HepG2 (cell line): ENCODE data around the gene SLC35A2. TPM values are rescaled to one million over a fixed set of nuclear protein-coding genes. Genes with fewer than 3 reads are reported as not detected.

Experiments used
- CEBPB ChIP-seq: IDR thresholded peaks from 2 replicates; pipeline ENCODE4 v1.6.1; 2011; ENCODE audit warnings: low read depth, low read length, improper control_type of control experiment, borderline replicate concordance
- ELF3 ChIP-seq: IDR thresholded peaks from 2 replicates; pipeline ENCODE4 v1.6.1; 2016; ENCODE audit warnings: missing genetic modification reagents, missing compliant biosample characterization
- FOXO4 ChIP-seq: sonication (generic); formaldehyde crosslinking; conservative IDR thresholded peaks from 2 replicates; pipeline ENCODE4 v1.8.1; 2023; ENCODE audit warnings: missing genetic modification reagents
- GABPB1 ChIP-seq: IDR thresholded peaks from 2 replicates; pipeline ENCODE4 v1.6.1; 2016; ENCODE audit warnings: mild to moderate bottlenecking, missing genetic modification reagents, moderate library complexity, missing compliant biosample characterization
- HMGXB4 ChIP-seq, 2 experiments: sonication (generic) in 1 of 2; formaldehyde crosslinking in 1 of 2; IDR thresholded peaks; 2 replicates each; pipeline versions ENCODE4 v1.4.0 to v1.6.1; 2018 to 2020; ENCODE audit warnings: missing genetic modification reagents in 2 of 2, borderline replicate concordance in 1 of 2, low read depth in 1 of 2, mild to moderate bottlenecking in 1 of 2, missing biosample characterization in 1 of 2
- IRF2 ChIP-seq: IDR thresholded peaks from 2 replicates; pipeline ENCODE4 v1.6.1; 2018; ENCODE audit warnings: missing genetic modification reagents, missing compliant biosample characterization
- NR2F6 ChIP-seq, 2 experiments: IDR thresholded peaks; 2 replicates each; pipeline ENCODE4 v1.6.1; 2016; ENCODE audit warnings: antibody characterized with exemption in 1 of 2, mild to moderate bottlenecking in 1 of 2
- SMAD3 ChIP-seq: sonication (generic); formaldehyde crosslinking; IDR thresholded peaks from 2 replicates; pipeline ENCODE4 v1.4.0; 2020; ENCODE audit warnings: missing genetic modification reagents
- TAF1 ChIP-seq: sonication (generic); formaldehyde crosslinking; IDR thresholded peaks from 2 replicates; pipeline ENCODE4 v1.4.0; 2020; ENCODE audit warnings: missing genetic modification reagents
- TRIM24 ChIP-seq: sonication (generic); formaldehyde crosslinking; IDR thresholded peaks from 2 replicates; pipeline ENCODE4 v1.8.0; 2022; ENCODE audit warnings: mild to moderate bottlenecking, missing genetic modification reagents
- XRCC5 ChIP-seq: fragments of 200-400 bp; formaldehyde crosslinking; optimal IDR thresholded peaks from 2 replicates; pipeline ENCODE3; 2017; ENCODE audit warnings: mild to moderate bottlenecking, low read length
- ZBTB14 ChIP-seq: sonication (generic); formaldehyde crosslinking; IDR thresholded peaks from 2 replicates; pipeline ENCODE4 v1.4.0; 2020; ENCODE audit warnings: missing genetic modification reagents
- ZBTB7B ChIP-seq: sonication (generic); formaldehyde crosslinking; IDR thresholded peaks from 2 replicates; pipeline ENCODE4 v1.4.0; 2020; ENCODE audit warnings: missing genetic modification reagents
- ZFP82 ChIP-seq: sonication (generic); formaldehyde crosslinking; IDR thresholded peaks from 2 replicates; pipeline ENCODE4 v1.5.1; 2020; ENCODE audit warnings: mild to moderate bottlenecking, missing genetic modification reagents, borderline replicate concordance
- ZFP90 ChIP-seq: sonication (generic); formaldehyde crosslinking; IDR thresholded peaks from 2 replicates; pipeline ENCODE4 v1.8.0; 2022; ENCODE audit warnings: missing genetic modification reagents, mild to moderate bottlenecking, inconsistent platforms, borderline replicate concordance
- ZNF207 ChIP-seq: fragments of 450-650 bp; IDR thresholded peaks from 2 replicates; pipeline ENCODE4 v1.6.1; 2016; ENCODE audit warnings: antibody characterized with exemption, borderline replicate concordance
- ZNF256 ChIP-seq: sonication (generic); formaldehyde crosslinking; conservative IDR thresholded peaks from 2 replicates; pipeline ENCODE4 v1.4.0; 2020; ENCODE audit warnings: missing genetic modification reagents
- ZNF512 ChIP-seq: sonication (generic); formaldehyde crosslinking; IDR thresholded peaks from 2 replicates; pipeline ENCODE4 v1.4.0; 2020; ENCODE audit warnings: mild to moderate bottlenecking, missing genetic modification reagents
- ZNF747 ChIP-seq: sonication (generic); formaldehyde crosslinking; IDR thresholded peaks from 2 replicates; pipeline ENCODE4 v1.8.1; 2023; ENCODE audit warnings: missing genetic modification reagents, mild to moderate bottlenecking, borderline replicate concordance
- ZNF770 ChIP-seq: sonication (generic); formaldehyde crosslinking; IDR thresholded peaks from 2 replicates; pipeline ENCODE4 v1.5.0; 2020; ENCODE audit warnings: mild to moderate bottlenecking, missing genetic modification reagents
- polyA plus RNA-seq, 8 experiments: library from polyadenylated mRNA; depleted of rRNA in 3 of 8; stranded (reverse) in 7 of 8; unstranded in 1 of 8; fragments of >200 nt; fragmentation: Illumina TruSeq in 4 of 8; extraction: Trizol in 4 of 8; gene quantifications; 2 replicates each; pipeline versions ENCODE4 v1.2.1 to v1.2.3, GENCODE V29; 2011 to 2016; ENCODE audit warnings: low read depth in 4 of 8, missing spikeins in 1 of 8, mixed read lengths in 1 of 8; ENCODE audit not compliant: insufficient read depth in 1 of 8
- total RNA-seq, 5 experiments: library from RNA; depleted of rRNA; stranded (reverse); fragments of >200 nt; fragmentation: Illumina TruSeq; extraction: Trizol; gene quantifications; 2 replicates each; pipeline ENCODE4 v1.2.3, GENCODE V29; 2016; ENCODE audit warnings: low read depth in 1 of 5

SLC35A2 gene
- total and polyA plus RNA-seq, 2 of the 13 experiments (the other 11 are each of a cell fraction or from before 2014, with no cell fraction given), result 32.1 to 40.8 TPM

GRCh38 chrX:48917139-48918001 is 5.9 kb upstream of the SLC35A2 start (continued):
- TF ChIP-seq SMAD3 (CRISPR knock-in tag) (0 out of 2 replicates have a peak, but pooled peaks have one; percentile 55), ZFP90 (CRISPR knock-in tag) (no peak), TAF1 (CRISPR knock-in tag) (no peak), ELF3 (CRISPR knock-in tag) (0 out of 2 replicates have a peak, but pooled peaks have one; percentile 10), ZFP82 (CRISPR knock-in tag) (no peak), ZNF207 (no peak), CEBPB (no peak), ZNF770 (CRISPR knock-in tag) (no peak), ZBTB7B (CRISPR knock-in tag) (no peak), IRF2 (CRISPR knock-in tag) (0 out of 2 replicates have a peak, but pooled peaks have one; percentile 35), ZBTB14 (CRISPR knock-in tag) (no peak), TRIM24 (CRISPR knock-in tag) (no peak), ZNF512 (CRISPR knock-in tag) (no peak), ZNF256 (CRISPR knock-in tag) (no peak), FOXO4 (no peak), HMGXB4 (CRISPR knock-in tag; IDR thresholded peaks at IDR 0.05; ENCODE audit: borderline replicate concordance in 1 of 2, low read depth in 1 of 2) (0 out of 4 replicates have a peak, but pooled peaks of 1 of the 2 experiments have one; percentile 16), GABPB1 (CRISPR knock-in tag) (no peak), XRCC5 (peak; percentile 54), NR2F6 (IDR thresholded peaks at IDR 0.05) (peak; percentile 91), NR2F6 (CRISPR knock-in tag; IDR thresholded peaks at IDR 0.05) (peak; percentile 93), ZNF747 (CRISPR knock-in tag) (no peak)
